ENCODE measurements around the gene PIK3AP1. TPM values are rescaled to one million over a fixed set of nuclear protein-coding genes. Genes with fewer than 3 reads are reported as not detected.

Gene PIK3AP1
- total and polyA plus RNA-seq, 2 of the 13 experiments (the other 11 are each of a cell fraction or from before 2014, with no cell fraction given) = 3.6 to 13.8 TPM

DNA sequence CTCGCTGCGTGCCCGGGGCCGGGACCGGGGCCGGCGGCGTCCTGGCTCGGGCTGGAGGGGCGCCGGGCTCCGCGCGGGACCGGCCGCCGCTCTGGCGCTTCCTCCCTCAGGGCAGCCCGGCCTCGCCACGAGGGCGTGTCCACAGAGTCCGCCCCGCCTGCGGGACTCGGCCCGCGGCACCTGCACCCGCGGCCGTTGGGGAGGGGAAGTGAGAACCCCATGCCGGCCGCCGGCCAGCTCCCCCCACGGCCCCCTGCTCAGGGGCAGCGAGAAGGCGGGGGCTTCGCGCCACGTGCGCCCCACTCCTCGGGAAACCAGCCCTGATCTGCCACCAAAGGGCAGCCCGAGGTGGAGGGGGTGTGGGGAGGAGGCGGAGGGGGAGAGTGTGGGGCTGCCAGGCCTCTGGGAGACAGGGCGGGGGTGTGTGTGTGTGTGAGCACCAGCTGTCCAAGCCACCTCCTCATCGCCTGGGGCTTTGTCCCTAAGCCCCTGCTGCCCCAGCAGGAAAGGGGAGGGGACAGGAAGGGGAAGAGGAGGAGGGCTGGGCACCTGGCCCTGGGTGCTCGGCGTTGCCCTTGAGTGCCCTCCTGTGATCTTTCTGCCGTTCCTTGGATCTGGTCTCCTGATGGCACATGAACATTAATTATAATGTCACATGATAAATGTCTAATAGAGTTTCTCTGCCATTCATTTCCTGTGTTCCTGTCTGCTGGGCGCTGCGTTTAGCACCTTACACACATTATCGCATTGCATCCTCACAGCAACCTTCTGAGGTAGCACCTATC is at the start of gene PIK3AP1 (continued):
- TF ChIP-seq, protein P1, sequence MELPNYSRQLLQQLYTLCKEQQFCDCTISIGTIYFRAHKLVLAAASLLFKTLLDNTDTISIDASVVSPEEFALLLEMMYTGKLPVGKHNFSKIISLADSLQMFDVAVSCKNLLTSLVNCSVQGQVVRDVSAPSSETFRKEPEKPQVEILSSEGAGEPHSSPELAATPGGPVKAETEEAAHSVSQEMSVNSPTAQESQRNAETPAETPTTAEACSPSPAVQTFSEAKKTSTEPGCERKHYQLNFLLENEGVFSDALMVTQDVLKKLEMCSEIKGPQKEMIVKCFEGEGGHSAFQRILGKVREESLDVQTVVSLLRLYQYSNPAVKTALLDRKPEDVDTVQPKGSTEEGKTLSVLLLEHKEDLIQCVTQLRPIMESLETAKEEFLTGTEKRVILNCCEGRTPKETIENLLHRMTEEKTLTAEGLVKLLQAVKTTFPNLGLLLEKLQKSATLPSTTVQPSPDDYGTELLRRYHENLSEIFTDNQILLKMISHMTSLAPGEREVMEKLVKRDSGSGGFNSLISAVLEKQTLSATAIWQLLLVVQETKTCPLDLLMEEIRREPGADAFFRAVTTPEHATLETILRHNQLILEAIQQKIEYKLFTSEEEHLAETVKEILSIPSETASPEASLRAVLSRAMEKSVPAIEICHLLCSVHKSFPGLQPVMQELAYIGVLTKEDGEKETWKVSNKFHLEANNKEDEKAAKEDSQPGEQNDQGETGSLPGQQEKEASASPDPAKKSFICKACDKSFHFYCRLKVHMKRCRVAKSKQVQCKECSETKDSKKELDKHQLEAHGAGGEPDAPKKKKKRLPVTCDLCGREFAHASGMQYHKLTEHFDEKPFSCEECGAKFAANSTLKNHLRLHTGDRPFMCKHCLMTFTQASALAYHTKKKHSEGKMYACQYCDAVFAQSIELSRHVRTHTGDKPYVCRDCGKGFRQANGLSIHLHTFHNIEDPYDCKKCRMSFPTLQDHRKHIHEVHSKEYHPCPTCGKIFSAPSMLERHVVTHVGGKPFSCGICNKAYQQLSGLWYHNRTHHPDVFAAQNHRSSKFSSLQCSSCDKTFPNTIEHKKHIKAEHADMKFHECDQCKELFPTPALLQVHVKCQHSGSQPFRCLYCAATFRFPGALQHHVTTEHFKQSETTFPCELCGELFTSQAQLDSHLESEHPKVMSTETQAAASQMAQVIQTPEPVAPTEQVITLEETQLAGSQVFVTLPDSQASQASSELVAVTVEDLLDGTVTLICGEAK (IDR thresholded peaks at IDR 0.05) = no peak
- TF ChIP-seq, protein P1 (CRISPR knock-in tag; IDR thresholded peaks at IDR 0.05) = no peak
- no peak for TF ChIP-seq IKZF1 (IDR thresholded peaks at IDR 0.05)
- TF ChIP-seq, protein P2, sequence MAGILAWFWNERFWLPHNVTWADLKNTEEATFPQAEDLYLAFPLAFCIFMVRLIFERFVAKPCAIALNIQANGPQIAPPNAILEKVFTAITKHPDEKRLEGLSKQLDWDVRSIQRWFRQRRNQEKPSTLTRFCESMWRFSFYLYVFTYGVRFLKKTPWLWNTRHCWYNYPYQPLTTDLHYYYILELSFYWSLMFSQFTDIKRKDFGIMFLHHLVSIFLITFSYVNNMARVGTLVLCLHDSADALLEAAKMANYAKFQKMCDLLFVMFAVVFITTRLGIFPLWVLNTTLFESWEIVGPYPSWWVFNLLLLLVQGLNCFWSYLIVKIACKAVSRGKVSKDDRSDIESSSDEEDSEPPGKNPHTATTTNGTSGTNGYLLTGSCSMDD (CRISPR knock-in tag; IDR thresholded peaks at IDR 0.05) = no peak
- TF ChIP-seq PTBP1 (IDR thresholded peaks at IDR 0.05; ENCODE audit: low read depth, low read length, poor library complexity, severe bottlenecking) = no peak
- TF ChIP-seq KLF13 (CRISPR knock-in tag; IDR thresholded peaks at IDR 0.05) = no peak
- no peak for TF ChIP-seq NFKB2 (CRISPR knock-in tag; IDR thresholded peaks at IDR 0.05; ENCODE audit: borderline replicate concordance)
- TF ChIP-seq SATB2 (CRISPR knock-in tag; IDR thresholded peaks at IDR 0.05) = no peak
- no peak for TF ChIP-seq TCF12 (IDR thresholded peaks at IDR 0.05)
- TF ChIP-seq TCF12 (CRISPR knock-in tag; IDR thresholded peaks at IDR 0.05) = no peak
- TF ChIP-seq, protein P3, sequence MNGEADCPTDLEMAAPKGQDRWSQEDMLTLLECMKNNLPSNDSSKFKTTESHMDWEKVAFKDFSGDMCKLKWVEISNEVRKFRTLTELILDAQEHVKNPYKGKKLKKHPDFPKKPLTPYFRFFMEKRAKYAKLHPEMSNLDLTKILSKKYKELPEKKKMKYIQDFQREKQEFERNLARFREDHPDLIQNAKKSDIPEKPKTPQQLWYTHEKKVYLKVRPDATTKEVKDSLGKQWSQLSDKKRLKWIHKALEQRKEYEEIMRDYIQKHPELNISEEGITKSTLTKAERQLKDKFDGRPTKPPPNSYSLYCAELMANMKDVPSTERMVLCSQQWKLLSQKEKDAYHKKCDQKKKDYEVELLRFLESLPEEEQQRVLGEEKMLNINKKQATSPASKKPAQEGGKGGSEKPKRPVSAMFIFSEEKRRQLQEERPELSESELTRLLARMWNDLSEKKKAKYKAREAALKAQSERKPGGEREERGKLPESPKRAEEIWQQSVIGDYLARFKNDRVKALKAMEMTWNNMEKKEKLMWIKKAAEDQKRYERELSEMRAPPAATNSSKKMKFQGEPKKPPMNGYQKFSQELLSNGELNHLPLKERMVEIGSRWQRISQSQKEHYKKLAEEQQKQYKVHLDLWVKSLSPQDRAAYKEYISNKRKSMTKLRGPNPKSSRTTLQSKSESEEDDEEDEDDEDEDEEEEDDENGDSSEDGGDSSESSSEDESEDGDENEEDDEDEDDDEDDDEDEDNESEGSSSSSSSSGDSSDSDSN (CRISPR knock-in tag; IDR thresholded peaks at IDR 0.05) = peak; percentile 10
- TF ChIP-seq ZNF556 (CRISPR knock-in tag; IDR thresholded peaks at IDR 0.05; ENCODE audit: borderline replicate concordance) = no peak
- TF ChIP-seq, protein P4, sequence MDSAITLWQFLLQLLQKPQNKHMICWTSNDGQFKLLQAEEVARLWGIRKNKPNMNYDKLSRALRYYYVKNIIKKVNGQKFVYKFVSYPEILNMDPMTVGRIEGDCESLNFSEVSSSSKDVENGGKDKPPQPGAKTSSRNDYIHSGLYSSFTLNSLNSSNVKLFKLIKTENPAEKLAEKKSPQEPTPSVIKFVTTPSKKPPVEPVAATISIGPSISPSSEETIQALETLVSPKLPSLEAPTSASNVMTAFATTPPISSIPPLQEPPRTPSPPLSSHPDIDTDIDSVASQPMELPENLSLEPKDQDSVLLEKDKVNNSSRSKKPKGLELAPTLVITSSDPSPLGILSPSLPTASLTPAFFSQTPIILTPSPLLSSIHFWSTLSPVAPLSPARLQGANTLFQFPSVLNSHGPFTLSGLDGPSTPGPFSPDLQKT (CRISPR knock-in tag; IDR thresholded peaks at IDR 0.05; ENCODE audit: borderline replicate concordance) = no peak
- peak; percentile 72 for TF ChIP-seq MYC (CRISPR knock-in tag; IDR thresholded peaks at IDR 0.05; ENCODE audit: borderline replicate concordance)
- TF ChIP-seq FLYWCH1 (CRISPR knock-in tag; IDR thresholded peaks at IDR 0.05) = no peak
